Measurements from ENCODE around the gene HTR3C. TPM values are rescaled to one million over a fixed set of nuclear protein-coding genes. Genes with fewer than 3 reads are reported as not detected.

Gene HTR3C
- total RNA-seq, 1 experiment from 2014 or later = not detected

GRCh38 chr3:184011937-184012889 lies 40.6 kb upstream of the HTR3C start:
- TF ChIP-seq, protein P1, sequence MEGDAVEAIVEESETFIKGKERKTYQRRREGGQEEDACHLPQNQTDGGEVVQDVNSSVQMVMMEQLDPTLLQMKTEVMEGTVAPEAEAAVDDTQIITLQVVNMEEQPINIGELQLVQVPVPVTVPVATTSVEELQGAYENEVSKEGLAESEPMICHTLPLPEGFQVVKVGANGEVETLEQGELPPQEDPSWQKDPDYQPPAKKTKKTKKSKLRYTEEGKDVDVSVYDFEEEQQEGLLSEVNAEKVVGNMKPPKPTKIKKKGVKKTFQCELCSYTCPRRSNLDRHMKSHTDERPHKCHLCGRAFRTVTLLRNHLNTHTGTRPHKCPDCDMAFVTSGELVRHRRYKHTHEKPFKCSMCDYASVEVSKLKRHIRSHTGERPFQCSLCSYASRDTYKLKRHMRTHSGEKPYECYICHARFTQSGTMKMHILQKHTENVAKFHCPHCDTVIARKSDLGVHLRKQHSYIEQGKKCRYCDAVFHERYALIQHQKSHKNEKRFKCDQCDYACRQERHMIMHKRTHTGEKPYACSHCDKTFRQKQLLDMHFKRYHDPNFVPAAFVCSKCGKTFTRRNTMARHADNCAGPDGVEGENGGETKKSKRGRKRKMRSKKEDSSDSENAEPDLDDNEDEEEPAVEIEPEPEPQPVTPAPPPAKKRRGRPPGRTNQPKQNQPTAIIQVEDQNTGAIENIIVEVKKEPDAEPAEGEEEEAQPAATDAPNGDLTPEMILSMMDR (IDR thresholded peaks at IDR 0.05; ENCODE audit: unreplicated experiment) = no peak
- ChIA-PET POLR2A (interaction anchor here (0.6 kb wide), 1 partner anchor 100 kb away, joined by 3 read pairs; no protein-coding TSS in a partner anchor), CTCF (interaction anchor here (0.6 to 0.7 kb wide), 2 partner anchors 15 to 96 kb away, joined by 3 read pairs; no protein-coding TSS in a partner anchor)
- H3K4me3 Mint-ChIP-seq (ENCODE audit: unreplicated experiment) = no peak overlapping the region
- DNase-seq (ENCODE audit: unreplicated experiment) = no peak
- no TSS peak for BruUV-seq (replicated peaks)
- peaks cover 25% of the 10 kb centered on the region for H3K4me1 Mint-ChIP-seq (ENCODE audit: insufficient read depth, unreplicated experiment)
- no peak overlapping the region for H3K27ac Mint-ChIP-seq (ENCODE audit: low read depth, unreplicated experiment)
- intact Hi-C loops (cut with micrococcal nuclease) = no loop called here
- peaks cover 50% of the 10 kb centered on the region for H3K36me3 Mint-ChIP-seq (ENCODE audit: insufficient read depth, unreplicated experiment)
- no peaks in the 10 kb centered on the region for H3K9me3 Mint-ChIP-seq (ENCODE audit: unreplicated experiment)
- H3K27me3 Mint-ChIP-seq (ENCODE audit: insufficient read depth, unreplicated experiment) = no peaks in the 10 kb centered on the region

- Mint-ChIP-seq H3K4me1 (ENCODE audit: insufficient read depth, unreplicated experiment) (peaks cover 26% of the 10 kb centered on the region), H3K27ac (ENCODE audit: low read depth, unreplicated experiment) (no peak overlapping the region), H3K36me3 (ENCODE audit: insufficient read depth, unreplicated experiment) (peaks cover 43% of the 10 kb centered on the region), H3K9me3 (ENCODE audit: unreplicated experiment) (no peaks in the 10 kb centered on the region), H3K4me3 (ENCODE audit: unreplicated experiment) (no peak overlapping the region), H3K27me3 (ENCODE audit: insufficient read depth, unreplicated experiment) (peaks cover 4% of the 10 kb centered on the region)
- ChIA-PET POLR2A (interaction anchor here (0.5 to 3.0 kb wide), 9 partner anchors 9 to 140 kb away, joined by 3 to 26 read pairs (median 4); partner anchors contain the start of genes DVL3 and EIF2B5), CTCF (interaction anchor here (0.6 to 3.2 kb wide), 9 partner anchors 10 to 921 kb away, joined by 3 to 41 read pairs (median 5); partner anchors contain the start of gene PARL)
- TF ChIP-seq, protein P1 (IDR thresholded peaks at IDR 0.05; ENCODE audit: unreplicated experiment) = no peak
- intact Hi-C loops (cut with micrococcal nuclease) = loop anchor here (5.0 kb wide), 1 partner anchor 88 kb away; no protein-coding TSS in a partner anchor
- no peak for DNase-seq (ENCODE audit: unreplicated experiment)
- BruUV-seq (replicated peaks) = no TSS peak
These were observed 37.3 kb upstream of the HTR3C start for GRCh38 chr3:184015381-184016019.

GRCh38 chr3:184016169-184016570 lies 36.7 kb upstream of the HTR3C start:
- CTCF ChIA-PET = interaction anchor here (0.6 to 3.2 kb wide), 9 partner anchors 10 to 920 kb away, joined by 3 to 41 read pairs (median 4); no protein-coding TSS in a partner anchor
- no peaks in the 10 kb centered on the region for H3K9me3 Mint-ChIP-seq (ENCODE audit: unreplicated experiment)
- TF ChIP-seq, protein P1 (IDR thresholded peaks at IDR 0.05; ENCODE audit: unreplicated experiment) = no peak
- no peak overlapping the region for H3K27ac Mint-ChIP-seq (ENCODE audit: low read depth, unreplicated experiment)
- intact Hi-C loops (cut with micrococcal nuclease) = loop anchor here (5.0 kb wide), 1 partner anchor 89 kb away; no protein-coding TSS in a partner anchor
- peaks cover 10% of the 10 kb centered on the region for H3K27me3 Mint-ChIP-seq (ENCODE audit: insufficient read depth, unreplicated experiment)
- peak overlapping the region; percentile 99 for H3K4me3 Mint-ChIP-seq (ENCODE audit: unreplicated experiment)
- BruUV-seq (replicated peaks) = TSS peak; percentile 27
- H3K36me3 Mint-ChIP-seq (ENCODE audit: insufficient read depth, unreplicated experiment) = peaks cover 36% of the 10 kb centered on the region
- DNase-seq (ENCODE audit: unreplicated experiment) = no peak
- peaks cover 30% of the 10 kb centered on the region for H3K4me1 Mint-ChIP-seq (ENCODE audit: insufficient read depth, unreplicated experiment)
- POLR2A ChIA-PET = interaction anchor here (0.7 to 3.0 kb wide), 7 partner anchors 9 to 140 kb away, joined by 3 to 26 read pairs (median 6); partner anchors contain the start of genes DVL3 and EIF2B5
